ENCODE data around the gene RNASEH2B. TPM values are rescaled to one million over a fixed set of nuclear protein-coding genes. Genes with fewer than 3 reads are reported as not detected.

RNASEH2B gene
- total RNA-seq, 1 donor from 2014 or later: 19.9 TPM

DNA sequence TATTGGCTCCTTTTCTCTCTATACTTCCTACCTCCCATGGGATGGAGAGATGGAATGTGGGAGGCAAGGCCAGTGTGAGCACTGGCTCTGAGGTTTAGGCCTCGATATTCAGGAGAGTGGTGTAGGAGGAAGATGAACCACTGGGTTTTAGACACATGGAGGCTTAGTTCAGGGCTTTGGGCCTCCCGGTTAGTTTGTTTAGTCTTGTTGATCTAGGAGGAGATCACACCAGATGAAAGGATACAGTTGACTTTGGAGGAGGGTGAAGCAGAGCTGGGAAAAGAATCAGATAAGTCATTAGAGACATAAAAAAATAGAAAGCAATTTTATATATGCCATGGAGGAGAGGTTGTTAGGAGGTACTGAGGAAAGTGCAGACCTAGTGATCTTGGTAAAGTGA lies 30.9 kb downstream of the RNASEH2B start:
- no peak for DNase-seq (ENCODE audit: low read depth in 2 of 2)

DNA sequence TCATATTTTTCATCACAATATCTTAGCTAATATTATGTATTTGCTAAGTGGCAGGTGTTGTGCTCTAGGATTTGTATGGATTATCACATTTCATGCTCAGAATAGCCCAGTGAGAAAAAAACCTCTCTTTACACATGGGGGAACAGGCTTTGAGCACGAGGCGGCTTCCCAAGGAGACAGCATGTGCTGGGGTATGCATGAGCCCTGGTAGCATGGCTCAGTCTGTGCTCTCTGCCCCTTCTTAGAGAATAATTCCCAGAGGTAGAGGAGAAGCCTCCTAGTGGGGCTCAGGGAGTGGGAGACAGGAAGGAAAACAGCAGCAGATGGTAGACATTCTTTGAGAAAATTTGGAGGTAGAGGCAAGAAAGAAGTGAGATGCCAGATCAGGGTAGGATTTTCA lies 31.6 kb downstream of the RNASEH2B start:
- DNase-seq (ENCODE audit: low read depth in 2 of 2): no peak

DNA sequence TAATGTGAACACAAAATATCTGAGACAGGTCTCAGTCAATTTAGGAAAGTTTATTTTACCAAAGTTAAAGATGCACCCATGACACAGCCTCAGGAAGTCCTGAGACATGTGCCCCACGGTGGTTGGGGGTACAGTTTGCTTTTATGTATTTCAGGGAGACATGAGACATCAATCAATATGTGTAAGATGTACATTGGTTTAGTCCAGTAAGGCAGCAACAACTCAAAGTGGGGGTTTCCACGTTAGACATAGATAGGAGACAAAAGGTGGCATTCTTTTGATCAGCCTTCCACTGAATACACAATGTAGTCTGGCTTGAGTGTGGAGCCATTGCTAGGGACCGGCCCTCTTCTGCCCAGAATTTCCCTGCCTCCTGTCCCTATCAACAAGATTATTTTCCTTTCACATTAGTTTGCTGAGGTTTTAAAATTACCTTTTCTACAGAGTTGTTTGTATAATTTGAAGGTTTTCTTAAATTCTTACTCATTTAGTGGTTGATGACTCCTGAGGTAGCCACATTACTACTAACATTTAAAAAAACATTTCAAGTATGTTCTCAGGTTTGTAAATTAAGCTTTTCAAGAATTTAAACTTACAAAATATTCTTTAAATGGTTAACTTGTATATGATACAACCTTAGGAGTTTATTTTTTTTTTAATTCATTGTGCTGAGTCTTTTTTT lies 33.2 kb downstream of the RNASEH2B start:
- no peak for DNase-seq (ENCODE audit: low read depth in 2 of 2)

DNA sequence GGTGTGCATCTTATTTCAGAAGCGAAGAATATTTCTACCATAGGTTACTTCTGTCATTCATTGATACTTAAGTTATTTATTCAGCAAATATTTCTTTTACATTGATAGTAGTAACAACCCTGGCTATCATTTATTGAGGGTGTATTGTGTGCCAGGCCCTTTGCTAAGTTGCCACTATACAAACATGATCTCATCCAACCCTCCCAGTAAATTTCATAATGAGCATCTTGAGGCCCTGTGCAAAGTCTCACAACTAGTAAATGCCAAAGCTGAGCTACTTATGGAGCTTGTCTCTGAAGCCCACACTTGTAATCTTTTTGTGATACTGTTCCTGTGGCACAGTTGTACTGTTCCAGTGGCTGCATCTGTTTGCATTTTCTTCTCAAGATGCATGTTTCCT lies 36.1 kb downstream of the RNASEH2B start:
- DNase-seq (ENCODE audit: low read depth in 2 of 2): no peak

DNA sequence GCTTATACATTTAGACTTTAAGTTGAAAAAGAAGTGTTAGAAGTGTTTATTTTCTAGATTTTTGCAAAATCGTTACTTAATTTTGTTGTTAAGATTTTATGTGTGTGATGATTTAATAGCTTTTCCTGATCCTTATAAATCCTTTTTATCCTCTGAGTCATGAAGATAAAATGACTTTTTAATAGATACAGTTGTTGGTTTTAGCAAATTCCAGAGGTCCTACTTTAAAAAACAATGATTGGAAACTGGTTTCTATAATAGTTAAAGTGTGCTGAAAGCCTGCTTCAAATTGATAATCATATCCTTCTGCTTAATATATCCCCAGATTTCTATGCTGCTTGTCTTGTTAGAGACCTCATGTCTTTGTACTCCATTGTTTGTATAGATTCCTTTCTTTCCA lies 39.0 kb downstream of the RNASEH2B start:
- no peak for DNase-seq (ENCODE audit: low read depth in 2 of 2)

DNA sequence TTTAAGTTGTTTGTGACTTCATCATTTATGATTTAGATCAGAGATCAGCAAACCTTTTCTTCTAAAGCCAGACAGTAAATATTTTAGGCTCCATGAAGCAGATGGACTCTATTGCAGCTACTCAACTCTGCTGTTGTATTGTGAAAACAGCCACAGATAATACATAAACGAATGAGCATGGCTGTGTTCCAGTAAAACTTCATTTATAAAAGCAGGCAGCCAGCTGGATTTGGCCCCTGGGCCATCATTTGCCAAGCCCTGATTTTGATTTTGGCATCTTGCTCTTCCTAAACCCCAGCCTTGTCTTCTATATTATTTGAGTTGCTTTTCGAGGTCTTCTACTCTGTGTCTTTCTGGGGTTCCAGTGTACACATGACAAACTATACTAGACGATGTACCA lies 41.3 kb downstream of the RNASEH2B start:
- DNase-seq (ENCODE audit: low read depth in 2 of 2): no peak

DNA sequence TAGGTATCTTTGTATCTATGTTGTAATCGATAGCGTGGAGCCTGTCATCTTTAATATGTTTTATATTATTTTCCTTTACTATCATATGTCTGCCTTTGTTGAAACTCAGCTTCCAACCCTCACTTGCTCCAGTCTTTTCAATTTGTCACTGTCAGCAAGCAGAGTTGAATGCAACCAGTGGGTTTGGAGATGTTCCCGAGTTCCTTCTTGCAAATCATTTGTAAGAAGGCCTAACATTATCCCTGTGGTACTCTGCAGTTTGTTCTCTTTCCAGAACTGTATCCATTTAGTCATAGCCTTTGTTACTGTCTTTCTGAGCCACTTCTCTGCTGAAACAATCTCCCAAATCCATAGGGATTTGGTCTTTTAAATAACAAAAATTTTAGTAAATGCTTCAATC lies 41.8 kb downstream of the RNASEH2B start:
- DNase-seq (ENCODE audit: low read depth in 2 of 2): no peak

DNA sequence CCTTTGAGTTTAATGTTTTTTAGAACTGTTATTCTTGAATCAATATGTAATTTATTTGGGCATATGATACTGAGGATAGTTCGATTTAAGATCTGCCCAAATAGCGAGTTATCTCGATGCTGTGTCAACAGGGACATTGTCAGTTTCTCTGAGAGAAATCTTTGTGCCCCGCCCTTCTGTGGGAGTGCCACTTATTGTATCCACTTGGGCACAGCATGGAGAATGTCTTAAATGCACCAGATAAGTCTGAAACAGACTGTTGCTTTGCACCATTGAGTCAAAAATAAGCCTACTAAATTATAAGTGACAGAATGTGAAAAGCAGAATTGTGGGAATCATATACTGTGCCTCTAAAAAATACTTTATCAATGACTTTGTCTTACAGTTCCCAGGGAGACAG lies 45.6 kb downstream of the RNASEH2B start:
- no peak for DNase-seq (ENCODE audit: low read depth in 2 of 2)

DNA sequence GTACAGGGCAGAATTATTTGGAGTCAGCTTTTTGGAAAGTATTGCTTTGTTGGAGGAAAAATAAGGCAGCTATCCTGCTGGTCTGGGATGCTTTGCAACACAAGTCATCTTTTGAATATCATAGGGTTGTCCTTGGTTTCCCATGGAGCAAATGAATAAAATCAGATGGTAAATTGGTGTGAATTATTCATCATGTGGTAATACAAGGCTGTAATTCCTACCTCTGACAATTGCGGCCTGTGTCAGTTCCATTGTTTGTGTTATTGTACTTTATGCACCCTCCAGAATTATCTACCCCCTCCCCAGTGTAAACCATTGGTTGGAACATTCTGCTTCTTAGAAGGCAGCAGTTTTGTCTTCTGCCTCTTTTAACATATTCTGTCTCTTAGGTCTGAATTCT lies 46.2 kb downstream of the RNASEH2B start:
- no peak for DNase-seq (ENCODE audit: low read depth in 2 of 2)

DNA sequence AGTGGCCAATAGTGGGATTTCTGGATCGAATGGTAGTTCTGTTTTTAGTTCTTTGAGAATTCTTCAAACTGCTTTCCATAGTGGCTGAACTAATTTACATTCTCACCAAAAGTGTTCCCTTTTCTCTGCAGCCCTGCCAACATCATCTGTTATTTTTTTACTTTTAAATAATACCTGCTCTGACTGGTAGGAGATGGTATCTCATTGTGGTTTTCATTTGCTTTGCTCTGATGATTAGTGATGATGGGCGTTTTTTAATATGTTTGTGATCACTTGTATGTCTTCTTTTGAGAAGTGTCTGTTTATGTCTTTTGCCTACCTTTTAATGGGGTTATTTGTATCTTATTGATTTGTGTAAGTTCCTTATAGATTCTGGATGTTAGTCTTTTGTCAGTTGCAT lies 48.0 kb downstream of the RNASEH2B start:
- no peak for DNase-seq (ENCODE audit: low read depth in 2 of 2)

DNA sequence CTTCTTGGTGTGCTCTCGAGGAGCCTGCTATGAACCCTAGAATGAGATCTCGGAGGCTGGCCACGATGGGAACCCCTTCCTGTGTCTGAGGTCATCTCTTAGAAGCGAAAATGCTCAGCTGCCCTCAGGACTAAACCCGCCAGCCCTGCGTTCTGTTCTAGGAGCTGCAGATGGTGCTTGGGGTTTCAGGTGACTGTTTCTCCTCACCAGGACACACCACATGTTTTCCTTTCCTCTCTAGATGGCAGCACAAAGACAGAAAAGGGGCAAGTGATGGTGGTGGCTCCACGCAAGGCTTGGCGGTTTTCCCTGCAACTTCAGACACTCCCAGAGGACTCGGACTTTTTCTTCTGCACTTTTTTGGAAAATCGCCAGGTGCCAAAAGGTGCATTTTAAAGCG lies 60.1 kb downstream of the RNASEH2B start:
- no peak for DNase-seq (ENCODE audit: low read depth in 2 of 2)

DNA sequence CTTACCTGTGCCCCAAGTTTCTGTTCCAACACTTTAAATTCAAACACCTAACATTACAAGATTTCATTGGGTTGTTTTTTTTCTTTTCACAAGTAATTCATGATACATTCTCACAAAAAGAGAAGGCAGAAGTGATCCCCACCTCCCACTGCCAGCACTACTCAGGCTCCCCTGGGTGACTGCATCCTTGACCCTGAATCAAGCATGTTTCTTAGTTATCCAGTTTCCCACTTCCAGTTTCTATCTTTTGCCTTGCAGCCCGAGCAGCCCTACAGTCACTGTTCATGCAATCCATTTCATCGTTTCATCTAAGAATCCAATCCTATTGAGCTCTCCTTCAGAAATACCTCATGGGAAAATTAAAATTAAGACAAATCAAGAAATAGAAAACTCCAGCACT lies 61.4 kb downstream of the RNASEH2B start:
- no peak for DNase-seq (ENCODE audit: low read depth in 2 of 2)

DNA sequence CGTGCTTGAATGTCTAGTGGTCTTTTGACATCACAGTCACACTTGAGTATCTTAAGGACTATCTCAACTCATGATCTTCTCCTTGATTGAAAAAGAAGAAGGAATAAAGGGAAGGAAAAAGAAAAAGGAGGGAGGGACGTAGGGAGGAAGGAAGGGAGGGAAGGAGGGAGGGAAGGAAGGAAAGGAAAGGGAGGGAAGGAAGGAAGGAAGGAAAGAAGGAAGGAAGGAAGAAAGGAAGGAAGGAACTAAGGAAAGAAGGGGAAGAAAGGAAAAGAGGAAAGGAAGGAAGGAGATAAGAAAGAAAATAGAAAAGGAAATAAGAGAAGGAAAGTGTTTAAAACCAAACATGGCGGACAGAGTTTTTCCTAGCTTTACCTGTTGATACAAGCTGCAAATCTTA lies 64.7 kb downstream of the RNASEH2B start:
- no peak for DNase-seq (ENCODE audit: low read depth in 2 of 2)

DNA sequence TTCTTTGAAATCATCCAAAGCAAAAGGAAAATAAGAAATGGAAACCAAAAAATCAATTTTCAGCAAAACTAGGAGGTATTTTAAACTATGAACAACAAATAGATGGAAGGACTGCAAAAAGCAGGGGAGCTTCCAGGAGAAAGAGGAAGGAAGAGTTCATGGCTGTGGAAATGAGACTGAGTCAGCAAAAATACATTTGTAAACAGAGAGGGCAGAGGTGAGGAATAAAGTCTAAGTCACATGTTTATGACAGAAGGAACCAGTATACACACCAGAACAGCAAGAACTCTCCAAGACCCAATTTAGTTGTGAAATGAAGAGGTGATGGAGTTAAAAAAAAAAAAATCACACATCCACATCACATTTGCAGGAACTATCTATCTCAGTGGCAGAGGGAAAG lies 69.6 kb downstream of the RNASEH2B start:
- no peak for DNase-seq (ENCODE audit: low read depth in 2 of 2)

DNA sequence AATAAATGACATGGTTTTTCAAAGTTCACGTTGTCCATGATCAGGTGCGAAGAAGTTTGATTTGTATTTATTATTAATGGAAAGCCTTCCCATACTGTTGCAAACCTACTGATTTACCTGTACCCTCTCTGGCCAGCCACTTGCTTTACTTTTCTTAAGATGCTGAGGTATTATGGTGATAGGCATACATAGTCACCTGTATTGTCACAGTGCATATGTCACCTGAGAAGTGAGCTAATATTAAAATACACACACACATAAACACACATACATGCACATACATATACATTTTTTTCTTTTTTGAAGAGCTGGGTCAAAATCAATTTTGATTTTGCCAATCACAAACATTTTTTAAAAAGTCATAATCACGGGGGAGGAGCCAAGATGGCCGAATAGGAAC lies 72.1 kb downstream of the RNASEH2B start:
- DNase-seq (ENCODE audit: low read depth in 2 of 2): no peak

DNA sequence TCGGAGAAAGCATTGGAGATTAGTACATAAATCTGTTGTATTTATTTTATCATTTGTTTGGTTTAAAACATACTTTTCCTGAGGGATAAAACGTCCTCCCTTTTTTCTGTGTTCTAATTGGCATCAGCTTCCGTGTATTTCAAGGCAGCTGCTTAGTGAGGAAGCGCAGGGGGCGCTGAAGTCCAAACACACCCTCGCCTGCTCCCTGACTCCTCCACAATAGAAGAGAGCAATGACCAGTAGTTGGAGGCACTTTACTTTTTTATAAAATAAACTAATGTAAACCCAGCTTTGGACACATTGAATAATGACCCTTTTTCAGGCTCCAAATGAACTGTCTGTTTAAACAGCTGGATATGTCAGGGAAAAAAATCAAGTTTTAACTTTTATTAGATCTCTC lies 79.9 kb downstream of the RNASEH2B start:
- peak; percentile 0 to 33 for DNase-seq (ENCODE audit: low read depth in 2 of 2)

DNA sequence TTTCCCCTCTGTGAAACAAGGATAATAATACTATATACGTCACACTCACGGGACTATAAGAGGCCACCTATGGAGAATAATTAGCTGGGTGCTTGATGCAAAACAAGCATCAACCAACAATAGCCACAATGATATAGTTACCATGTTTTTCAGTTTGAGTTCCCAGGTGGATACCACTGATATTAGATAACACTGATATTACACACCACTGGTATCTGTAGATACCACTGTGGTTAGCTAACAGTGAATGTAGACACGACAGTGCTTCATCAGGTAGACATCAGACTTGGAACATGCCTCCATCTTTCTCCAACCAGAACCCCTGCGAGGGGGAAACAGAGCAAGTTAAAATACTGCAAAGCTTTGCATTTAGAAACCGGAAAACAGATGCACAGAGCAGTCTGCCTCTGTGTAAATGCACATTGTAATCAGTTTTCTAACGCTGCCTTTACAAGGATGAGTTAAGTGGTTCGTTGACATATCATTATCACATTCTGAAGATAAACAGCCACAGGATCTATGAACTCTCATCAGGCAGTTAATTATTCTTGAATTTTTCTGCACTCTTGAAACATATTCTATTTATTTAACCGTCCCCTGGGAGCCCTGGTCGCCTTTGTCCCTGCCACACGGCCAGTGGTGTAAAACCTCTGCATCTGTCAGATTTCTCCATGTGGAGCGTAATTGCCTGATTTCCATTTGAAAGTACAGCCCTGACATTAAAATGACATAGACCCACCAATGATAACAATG lies 80.7 kb downstream of the RNASEH2B start:
- no peak for DNase-seq (ENCODE audit: low read depth in 2 of 2)

DNA sequence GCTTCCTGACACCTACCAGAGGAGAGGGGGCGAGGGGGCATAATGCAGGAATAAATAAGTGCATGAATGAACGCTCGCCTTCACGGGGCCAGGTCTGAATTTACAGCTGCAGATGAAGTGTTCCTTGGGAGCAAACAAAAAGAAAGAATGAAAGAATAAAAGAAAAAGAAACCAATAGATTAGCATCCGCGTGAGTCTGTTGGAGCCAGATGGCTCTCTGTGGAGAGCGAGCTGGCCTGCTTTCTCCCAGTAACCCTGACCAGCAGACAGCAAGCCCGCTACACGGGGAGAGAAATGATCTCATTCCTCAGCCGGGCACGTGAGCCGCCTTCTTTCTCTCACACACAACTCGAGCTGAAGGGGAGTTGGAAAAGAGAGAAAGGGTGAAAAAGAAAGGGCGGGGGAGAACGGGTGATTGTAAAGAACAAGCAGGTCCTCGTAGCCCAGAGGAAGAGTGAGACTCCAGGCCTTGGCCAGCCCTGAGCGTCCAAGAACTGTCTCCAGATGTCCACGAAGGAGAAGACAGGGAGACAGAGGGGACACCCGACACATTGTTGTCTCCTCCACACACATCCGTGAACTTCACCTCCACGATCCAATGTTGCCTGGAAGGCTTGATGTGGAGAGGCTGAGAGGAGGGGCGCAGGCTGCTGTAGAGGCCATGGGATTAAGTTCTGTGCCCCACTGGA lies 81.4 kb downstream of the RNASEH2B start:
- DNase-seq (ENCODE audit: low read depth in 2 of 2): no peak

DNA sequence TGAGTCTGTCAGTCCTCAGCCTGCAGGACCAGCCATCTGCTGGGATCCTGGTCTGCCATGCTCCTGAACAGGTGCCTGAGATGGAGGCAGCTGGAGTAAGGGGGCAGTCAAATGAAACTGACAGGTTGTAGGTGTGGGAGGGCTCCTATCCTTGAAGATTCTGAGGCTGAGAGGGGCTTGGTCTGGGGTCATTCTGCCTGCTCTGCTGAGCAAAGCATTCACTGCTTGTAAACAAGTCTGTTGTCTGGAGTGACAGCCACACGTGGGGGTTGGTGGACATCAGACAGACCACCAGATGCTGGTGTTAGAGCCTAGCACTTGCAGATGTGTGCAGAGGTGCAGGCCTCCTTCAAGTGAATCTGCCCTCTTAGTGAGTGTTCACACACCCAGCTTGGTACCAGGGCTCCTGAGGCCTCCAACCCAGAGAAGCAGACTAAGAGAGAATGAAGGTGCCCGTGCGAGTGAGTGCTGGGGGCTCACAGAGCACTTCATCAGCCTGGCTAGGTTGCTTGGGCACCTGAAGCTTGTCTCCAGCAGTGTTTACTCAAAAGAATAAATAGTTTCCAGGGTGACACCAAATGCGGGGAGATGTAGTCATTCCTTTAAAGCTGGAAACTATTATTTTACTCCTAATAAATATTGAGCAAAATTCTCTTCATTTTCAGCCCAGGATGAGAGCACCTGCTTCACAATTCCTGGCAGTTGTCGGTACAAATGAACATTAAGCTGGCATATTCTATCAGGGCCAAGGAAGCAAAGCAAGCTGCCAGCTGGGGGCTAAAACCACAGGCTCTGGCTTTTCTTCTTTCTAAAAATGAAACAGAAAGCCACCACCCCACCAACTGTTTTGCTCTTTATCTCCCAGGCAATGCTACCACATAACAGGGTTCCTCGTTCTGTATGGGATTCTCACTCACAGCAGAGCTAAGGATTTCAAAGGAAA lies 82.3 kb downstream of the RNASEH2B start:
- DNase-seq (ENCODE audit: low read depth in 2 of 2): no peak

DNA sequence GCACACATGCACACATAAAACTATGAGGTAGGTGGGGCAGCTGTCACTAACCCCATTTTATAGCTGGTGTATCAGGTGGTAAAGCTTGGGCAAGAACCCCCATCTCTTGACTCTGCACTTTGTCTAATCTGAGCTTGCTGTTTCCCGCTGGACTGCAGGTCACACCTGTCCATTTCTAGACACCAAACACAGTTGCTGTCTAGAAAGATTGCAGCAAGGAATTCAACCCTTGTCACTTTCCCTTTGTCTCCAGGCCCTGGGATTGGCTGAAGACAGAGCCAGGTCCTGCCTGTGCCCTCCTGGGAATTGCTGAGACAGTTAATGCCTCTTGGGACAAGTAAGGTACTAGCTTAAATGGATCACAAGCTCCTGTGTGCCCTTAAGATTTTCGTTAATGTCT lies 83.8 kb downstream of the RNASEH2B start:
- no peak for DNase-seq (ENCODE audit: low read depth in 2 of 2)

DNA sequence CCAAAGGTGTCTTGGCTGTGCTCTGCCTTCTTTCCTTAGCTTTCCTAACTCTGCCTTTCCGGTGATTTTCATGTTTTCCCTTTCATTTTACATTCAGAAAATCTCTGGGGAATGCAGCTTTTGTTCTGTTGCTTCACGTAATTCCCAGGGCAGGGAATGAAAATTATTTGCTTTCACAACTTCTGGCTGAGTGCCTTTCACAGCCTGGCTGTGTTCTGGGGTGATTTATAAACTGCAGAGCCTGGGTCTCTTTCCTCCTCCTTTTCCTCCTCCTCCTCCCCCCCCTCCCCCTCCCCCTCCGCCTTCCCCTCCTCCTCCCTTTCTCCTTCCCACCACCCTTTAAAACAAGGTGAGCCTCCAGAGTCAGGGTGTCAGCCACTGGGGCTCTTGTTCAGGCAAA lies 84.3 kb downstream of the RNASEH2B start:
- no peak for DNase-seq (ENCODE audit: low read depth in 2 of 2)

DNA sequence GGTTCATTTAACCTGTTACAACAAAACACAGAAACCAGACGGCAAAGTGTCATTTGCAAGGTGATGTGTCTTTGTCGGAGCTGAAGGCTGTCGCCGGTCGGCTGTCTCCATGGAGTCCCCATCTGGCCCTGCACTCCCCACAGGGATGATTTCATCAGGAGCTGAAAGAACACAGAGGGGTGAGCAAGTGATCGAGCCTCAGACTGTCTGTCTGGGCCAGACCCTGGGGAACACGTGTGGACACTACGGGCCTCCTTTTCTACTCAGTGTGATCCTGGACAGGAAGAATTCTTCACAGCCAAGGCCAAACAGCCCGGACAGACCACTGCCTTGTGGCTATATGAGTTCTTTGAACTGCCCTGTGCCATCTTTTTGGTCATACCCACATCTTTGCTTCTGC lies 85.1 kb downstream of the RNASEH2B start:
- no peak for DNase-seq (ENCODE audit: low read depth in 2 of 2)

Data from dermis microvascular lymphatic vessel endothelial cell (primary cell).